ENCODE measurements around the gene CYTH1.

DNA sequence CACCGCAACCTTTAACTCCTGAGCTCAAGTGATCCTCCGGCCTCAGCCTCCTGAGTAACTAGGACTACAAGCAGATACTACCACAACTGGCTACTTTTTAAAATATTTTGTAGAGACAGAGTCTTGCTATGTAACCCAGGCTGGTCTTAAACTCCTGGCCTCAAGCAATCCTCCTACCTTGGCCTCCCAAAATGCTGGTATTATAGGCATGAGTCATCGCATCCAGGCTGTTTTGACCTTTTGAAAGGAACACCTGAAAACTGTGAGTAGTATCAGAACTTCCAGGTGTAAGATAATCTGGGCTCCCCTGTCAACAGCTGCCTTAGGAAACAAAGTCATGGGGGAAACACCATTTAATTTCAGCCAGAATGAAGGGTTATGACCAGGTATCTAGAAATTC, 77.5 kb downstream of the CYTH1 start:
- TF ChIP-seq EZH2phosphoT487 (IDR thresholded peaks at IDR 0.05; ENCODE audit: insufficient read depth, low read depth) (no peak), EZH2 (IDR thresholded peaks at IDR 0.05; ENCODE audit: insufficient read depth, poor library complexity, severe bottlenecking) (no peak)

Measured in GM23248 (cell line).